Lung (tissue), 12 donors: Measurements from ENCODE around the gene RERE. TPM values are rescaled to one million over a fixed set of nuclear protein-coding genes. Genes with fewer than 3 reads are reported as not detected.

Source experiments
- ATAC-seq: fragments of 200-7000 bp; cut with Tn5 transposase; one replicate; pipeline ENCODE4 v1.9.1; 2020; ENCODE audit warnings: moderate number of reproducible peaks; ENCODE audit not compliant: insufficient read depth, low FRiP score
- DNase-seq, 3 donors: peaks; one replicate each; pipeline ENCODE4 v3.0.0-alpha.2; 2013 to 2017
- H3K27ac ChIP-seq, 2 donors: one replicate each; pipeline ENCODE4 v1.5.1; 2013; ENCODE audit warnings: mild to moderate bottlenecking in 2 of 2, moderate library complexity in 2 of 2, control low read depth in 1 of 2, inconsistent platforms in 1 of 2, low read depth in 1 of 2, low read length in 1 of 2
- H3K27me3 ChIP-seq, 3 donors: one replicate each; pipeline ENCODE4 v1.5.1; 2013; ENCODE audit warnings: low read length in 2 of 3; ENCODE audit not compliant: control insufficient read depth in 3 of 3, insufficient read depth in 3 of 3
- H3K36me3 ChIP-seq, 4 donors: one replicate each; pipeline ENCODE4 v1.5.1; 2013; ENCODE audit warnings: low read length in 4 of 4, mild to moderate bottlenecking in 1 of 4, moderate library complexity in 1 of 4; ENCODE audit not compliant: control insufficient read depth in 4 of 4, insufficient read depth in 4 of 4
- H3K4me1 ChIP-seq, 5 donors: one replicate each; pipeline ENCODE4 v1.5.1; 2013; ENCODE audit warnings: low read length in 5 of 5, mild to moderate bottlenecking in 2 of 5, moderate library complexity in 1 of 5; ENCODE audit not compliant: control insufficient read depth in 5 of 5, insufficient read depth in 5 of 5
- H3K4me3 ChIP-seq: one replicate; pipeline ENCODE4 v1.5.1; 2013; ENCODE audit warnings: mild to moderate bottlenecking, control low read depth, moderate library complexity
- H3K9ac ChIP-seq, 2 donors: one replicate each; pipeline ENCODE4 v1.5.1; 2013; ENCODE audit warnings: low read length in 2 of 2, control low read depth in 1 of 2; ENCODE audit not compliant: insufficient read depth in 1 of 2
- H3K9me3 ChIP-seq, 4 donors: one replicate each; pipeline ENCODE4 v1.5.1; 2013; ENCODE audit warnings: low read length in 3 of 4, mild to moderate bottlenecking in 1 of 4, moderate library complexity in 1 of 4; ENCODE audit not compliant: control insufficient read depth in 4 of 4, insufficient read depth in 3 of 4
- CTCF ChIP-seq: IDR thresholded peaks from 2 replicates; pipeline ENCODE4 v1.5.1; 2012; ENCODE audit warnings: mild to moderate bottlenecking; ENCODE audit errors: control extremely low read depth, extremely low read depth
- WGBS, 2 donors: extraction: QIAGEN DNeasy Blood & Tissue Kit; methylation state at CpG; one replicate each; pipeline ENCODE4 v1.1.7; 2013; 5-methylcytosine and 5-hydroxymethylcytosine counted together
- polyA plus RNA-seq, 2 donors: library from polyadenylated mRNA; stranded (reverse); fragments of 200-250 nt; gene quantifications; one replicate each; pipeline ENCODE4 v1.2.1, GENCODE V29; 2013
- total RNA-seq, 2 donors: library from RNA; depleted of rRNA in 1 of 2; stranded (reverse); fragments of >200 nt in 1 of 2; gene quantifications; one replicate each; pipeline ENCODE4 v1.2.1, GENCODE V29; 2014 to 2021
- donor health status: control.
- donor health status: control.
- donor health status: Bipolar disorder and iron deficiency.
- donor health status: healthy.
- donor health status: DM: yes; HTN: yes; CAD: no.

RERE gene
- total and polyA plus RNA-seq, 4 donors: 21.7 to 207 (median 57.5) TPM

- H3K4me1 ChIP-seq: peaks cover 0 to 3% (median 0%) of the 10 kb centered on the region in 5 donors
- no peak for TF ChIP-seq CTCF
These were observed 41.3 kb downstream of the RERE start for GRCh38 chr1:8776104-8776503.

GRCh38 chr1:8767006-8767405 is 50.4 kb downstream of the RERE start:
- ATAC-seq (no peak), DNase-seq (no peak)
- Histone ChIP-seq H3K4me1 (peaks cover 3 to 13% (median 9%) of the 10 kb centered on the region in 5 donors), H3K27ac (no peak overlapping the region), H3K9ac (no peak overlapping the region), H3K36me3 (no peaks in the 10 kb centered on the region), H3K4me3 (no peak overlapping the region), H3K9me3 (no peaks in the 10 kb centered on the region), H3K27me3 (no peaks in the 10 kb centered on the region)
- 71% methylated on average over 2 of the region's 2 CpGs for WGBS, 2 donors
- TF ChIP-seq CTCF: no peak

More at GRCh38 chr1:8776104-8776503, 41.3 kb downstream of the RERE start:
- H3K9ac ChIP-seq: no peak overlapping the region
- DNase-seq (no peak), ATAC-seq (no peak)
- no peaks in the 10 kb centered on the region for H3K9me3 ChIP-seq
- no peak overlapping the region for H3K4me3 ChIP-seq
- 87 to 88% methylated on average over 5 of the region's 5 CpGs for WGBS, 2 donors
- H3K36me3 ChIP-seq: no peaks in the 10 kb centered on the region
- no peaks in the 10 kb centered on the region for H3K27me3 ChIP-seq
- H3K27ac ChIP-seq: no peak overlapping the region

- ATAC-seq (no peak), DNase-seq (no peak)
- Histone ChIP-seq H3K4me1 (peaks cover 3 to 15% (median 9%) of the 10 kb centered on the region in 5 donors), H3K27me3 (no peaks in the 10 kb centered on the region), H3K36me3 (no peaks in the 10 kb centered on the region), H3K27ac (no peak overlapping the region), H3K9me3 (no peaks in the 10 kb centered on the region), H3K4me3 (no peak overlapping the region), H3K9ac (no peak overlapping the region)
- TF ChIP-seq CTCF: no peak
- 97 to 98% methylated on average over 3 of the region's 3 CpGs for WGBS, 2 donors
These were observed 52.2 kb downstream of the RERE start for GRCh38 chr1:8765198-8765597.

- Histone ChIP-seq H3K4me3 (no peak overlapping the region), H3K4me1 (peaks cover 3 to 15% (median 9%) of the 10 kb centered on the region in 5 donors), H3K36me3 (no peaks in the 10 kb centered on the region), H3K27ac (no peak overlapping the region), H3K9me3 (no peaks in the 10 kb centered on the region), H3K9ac (no peak overlapping the region), H3K27me3 (no peaks in the 10 kb centered on the region)
- DNase-seq: peak in 2 of 3 donors; percentile 36 to 53
- no peak for ATAC-seq
- 50 to 74% methylated on average over 4 of the region's 4 CpGs for WGBS, 2 donors
- no peak for TF ChIP-seq CTCF
These were observed 53.0 kb downstream of the RERE start for GRCh38 chr1:8764293-8764937.
